ENCODE data around the gene ENG. TPM values are rescaled to one million over a fixed set of nuclear protein-coding genes. Genes with fewer than 3 reads are reported as not detected.

Gene ENG
- total RNA-seq, 1 donor from 2014 or later, result 2.4 TPM

GRCh38 chr9:127816728-127817127 is 37.7 kb downstream of the ENG start:
- DNase-seq (ENCODE audit: low read depth) (no peak), FAIRE-seq (no peak)
- Histone ChIP-seq H3K27me3 (ENCODE audit: control insufficient read depth, insufficient read depth, low read length) (no peaks in the 10 kb centered on the region), H3K36me3 (ENCODE audit: control insufficient read depth, insufficient read depth, low read length) (peaks cover 15% of the 10 kb centered on the region), H3K4me3 (ENCODE audit: low read depth, low read length) (no peak overlapping the region)
- TF ChIP-seq CTCF (IDR thresholded peaks at IDR 0.05; ENCODE audit: insufficient read depth, low read length, severe bottlenecking), result no peak

GRCh38 chr9:127816362-127816725 is 38.1 kb downstream of the ENG start:
- H3K36me3 ChIP-seq (ENCODE audit: control insufficient read depth, insufficient read depth, low read length), result peaks cover 15% of the 10 kb centered on the region
- no peaks in the 10 kb centered on the region for H3K27me3 ChIP-seq (ENCODE audit: control insufficient read depth, insufficient read depth, low read length)
- FAIRE-seq (no peak), DNase-seq (ENCODE audit: low read depth) (no peak)
- H3K4me3 ChIP-seq (ENCODE audit: low read depth, low read length), result no peak overlapping the region
- no peak for TF ChIP-seq CTCF (IDR thresholded peaks at IDR 0.05; ENCODE audit: insufficient read depth, low read length, severe bottlenecking)

- DNase-seq (ENCODE audit: low read depth) (no peak), FAIRE-seq (no peak)
- no peak for TF ChIP-seq CTCF (IDR thresholded peaks at IDR 0.05; ENCODE audit: insufficient read depth, low read length, severe bottlenecking)
Observed at GRCh38 chr9:127815512-127816361, 38.7 kb downstream of the ENG start.

GRCh38 chr9:127814619-127815511 is 39.6 kb downstream of the ENG start:
- no peak for DNase-seq (ENCODE audit: low read depth)
- TF ChIP-seq CTCF (IDR thresholded peaks at IDR 0.05; ENCODE audit: insufficient read depth, low read length, severe bottlenecking), result no peak
- Histone ChIP-seq H3K4me3 (ENCODE audit: low read depth, low read length) (no peak overlapping the region), H3K27me3 (ENCODE audit: control insufficient read depth, insufficient read depth, low read length) (no peaks in the 10 kb centered on the region), H3K36me3 (ENCODE audit: control insufficient read depth, insufficient read depth, low read length) (peaks cover 17% of the 10 kb centered on the region)
- FAIRE-seq, result no peak

More at GRCh38 chr9:127815512-127816361, 38.7 kb downstream of the ENG start:
- peaks cover 15% of the 10 kb centered on the region for H3K36me3 ChIP-seq (ENCODE audit: control insufficient read depth, insufficient read depth, low read length)
- H3K27me3 ChIP-seq (ENCODE audit: control insufficient read depth, insufficient read depth, low read length), result no peaks in the 10 kb centered on the region
- no peak overlapping the region for H3K4me3 ChIP-seq (ENCODE audit: low read depth, low read length)

GRCh38 chr9:127813686-127814226 is 40.7 kb downstream of the ENG start:
- TF ChIP-seq CTCF (IDR thresholded peaks at IDR 0.05; ENCODE audit: insufficient read depth, low read length, severe bottlenecking), result no peak
- Histone ChIP-seq H3K27me3 (ENCODE audit: control insufficient read depth, insufficient read depth, low read length) (no peaks in the 10 kb centered on the region), H3K4me3 (ENCODE audit: low read depth, low read length) (no peak overlapping the region), H3K36me3 (ENCODE audit: control insufficient read depth, insufficient read depth, low read length) (peaks cover 22% of the 10 kb centered on the region)
- FAIRE-seq, result no peak
- no peak for DNase-seq (ENCODE audit: low read depth)

Measured in bronchial epithelial cell (primary cell).